ENCODE data around the gene TRAPPC2L. TPM values are rescaled to one million over a fixed set of nuclear protein-coding genes. Genes with fewer than 3 reads are reported as not detected.

Gene TRAPPC2L
- total and polyA plus RNA-seq, 2 experiments from 2014 or later, result 59.3 to 167 TPM

DNA sequence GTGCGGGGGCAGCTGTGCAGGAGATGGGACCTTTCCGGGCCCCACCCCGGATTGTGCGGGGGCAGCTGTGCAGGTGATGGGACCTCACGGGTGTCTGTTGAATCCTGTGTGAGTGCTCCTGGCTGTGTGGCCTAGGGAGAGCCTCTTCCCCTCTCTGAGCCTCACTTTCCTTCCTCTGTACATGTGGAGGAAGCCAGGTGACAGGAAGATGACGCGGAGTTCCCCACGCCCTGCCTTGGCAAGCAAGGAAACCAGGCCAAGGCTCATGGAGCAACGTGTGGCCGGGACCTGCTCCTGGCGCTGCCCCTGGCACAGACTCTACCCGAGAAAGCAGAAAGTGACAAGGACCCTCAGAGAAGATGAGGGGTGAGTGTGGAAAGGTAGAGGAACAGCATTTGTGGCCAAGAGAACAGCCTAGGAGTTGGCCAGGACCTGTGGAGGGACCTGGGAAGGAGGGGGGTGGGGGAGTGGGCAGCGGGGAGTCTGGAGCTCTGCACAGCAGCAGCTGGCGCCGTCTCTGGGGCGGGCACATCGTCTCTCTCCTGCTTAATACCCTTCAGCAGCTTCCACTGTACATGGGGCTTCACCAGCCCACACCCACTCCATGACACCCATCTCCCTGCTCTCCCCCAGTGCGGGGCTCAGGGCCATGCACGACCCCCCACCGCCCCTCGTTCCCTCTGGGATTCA lies 47.9 kb downstream of the TRAPPC2L start (continued):
- TF ChIP-seq NANOG (IDR thresholded peaks at IDR 0.05; ENCODE audit: borderline replicate concordance), result no peak

DNA sequence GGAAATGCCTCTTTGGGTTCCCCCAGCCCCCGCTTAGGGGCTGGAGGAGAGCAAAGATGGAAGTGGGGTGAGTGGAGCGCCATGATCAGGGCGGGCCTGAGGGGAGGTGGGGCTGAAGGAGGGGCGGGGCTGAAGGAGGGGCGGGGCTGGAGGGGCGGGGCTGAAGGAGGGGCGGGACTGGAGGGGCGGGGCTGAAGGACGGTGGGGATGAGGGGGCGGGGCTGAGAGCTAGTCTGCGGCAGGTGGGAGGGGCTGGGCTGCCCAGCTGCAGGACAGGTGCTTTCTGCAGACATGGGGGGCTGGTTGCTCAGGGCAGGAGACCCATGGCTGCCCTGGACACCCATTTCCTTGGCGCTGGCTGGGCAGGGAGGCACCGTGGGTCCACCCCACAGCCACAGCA lies 48.6 kb downstream of the TRAPPC2L start:
- ATAC-seq (peak; percentile 59), DNase-seq (ENCODE audit: low spot score) (peak; percentile 81)
- H3K4me2 ChIP-seq, result peak overlapping the region; percentile 73
- H3K4me3 ChIP-seq, result peak overlapping the region; percentile 45
- H3K27ac ChIP-seq (ENCODE audit: low read depth), result no peak overlapping the region
- no peaks in the 10 kb centered on the region for H3F3A ChIP-seq (replicated peaks; ENCODE audit: low read depth)
- Mint-ChIP-seq H3K9me3 (no peaks in the 10 kb centered on the region), H3K27ac (no peak overlapping the region), H3K4me3 (peak overlapping the region; percentile 41; the same call in 1 of the 3 replicates), H3K36me3 (ENCODE audit: low read depth) (no peaks in the 10 kb centered on the region), H3K27me3 (ENCODE audit: insufficient read depth, low read depth, poor library complexity) (peaks cover 5% of the 10 kb centered on the region), H3K4me1 (peaks cover 9% of the 10 kb centered on the region; the same call in 2 of the 3 replicates)
- no peaks in the 10 kb centered on the region for H3K9me2 ChIP-seq (ENCODE audit: insufficient read depth)
- H3K4me1 ChIP-seq (ENCODE audit: insufficient read depth), result no peaks in the 10 kb centered on the region
- H3K36me3 ChIP-seq (ENCODE audit: insufficient read depth), result no peaks in the 10 kb centered on the region
- H3K27me3 ChIP-seq (ENCODE audit: insufficient read depth), result no peaks in the 10 kb centered on the region
- H2AFZ ChIP-seq, result no peak overlapping the region
- H4K20me1 ChIP-seq (replicated peaks; ENCODE audit: insufficient read depth), result no peaks in the 10 kb centered on the region
- H3K79me2 ChIP-seq (replicated peaks; ENCODE audit: insufficient read depth), result no peaks in the 10 kb centered on the region
- TF ChIP-seq STAT1 (IDR thresholded peaks at IDR 0.05; ENCODE audit: unreplicated experiment), result no peak
- TF ChIP-seq, protein P1, sequence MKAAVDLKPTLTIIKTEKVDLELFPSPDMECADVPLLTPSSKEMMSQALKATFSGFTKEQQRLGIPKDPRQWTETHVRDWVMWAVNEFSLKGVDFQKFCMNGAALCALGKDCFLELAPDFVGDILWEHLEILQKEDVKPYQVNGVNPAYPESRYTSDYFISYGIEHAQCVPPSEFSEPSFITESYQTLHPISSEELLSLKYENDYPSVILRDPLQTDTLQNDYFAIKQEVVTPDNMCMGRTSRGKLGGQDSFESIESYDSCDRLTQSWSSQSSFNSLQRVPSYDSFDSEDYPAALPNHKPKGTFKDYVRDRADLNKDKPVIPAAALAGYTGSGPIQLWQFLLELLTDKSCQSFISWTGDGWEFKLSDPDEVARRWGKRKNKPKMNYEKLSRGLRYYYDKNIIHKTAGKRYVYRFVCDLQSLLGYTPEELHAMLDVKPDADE (IDR thresholded peaks at IDR 0.05), result no peak
- no peak for TF ChIP-seq ZNF114 (CRISPR knock-in tag; IDR thresholded peaks at IDR 0.05)
- TF ChIP-seq, protein P2, sequence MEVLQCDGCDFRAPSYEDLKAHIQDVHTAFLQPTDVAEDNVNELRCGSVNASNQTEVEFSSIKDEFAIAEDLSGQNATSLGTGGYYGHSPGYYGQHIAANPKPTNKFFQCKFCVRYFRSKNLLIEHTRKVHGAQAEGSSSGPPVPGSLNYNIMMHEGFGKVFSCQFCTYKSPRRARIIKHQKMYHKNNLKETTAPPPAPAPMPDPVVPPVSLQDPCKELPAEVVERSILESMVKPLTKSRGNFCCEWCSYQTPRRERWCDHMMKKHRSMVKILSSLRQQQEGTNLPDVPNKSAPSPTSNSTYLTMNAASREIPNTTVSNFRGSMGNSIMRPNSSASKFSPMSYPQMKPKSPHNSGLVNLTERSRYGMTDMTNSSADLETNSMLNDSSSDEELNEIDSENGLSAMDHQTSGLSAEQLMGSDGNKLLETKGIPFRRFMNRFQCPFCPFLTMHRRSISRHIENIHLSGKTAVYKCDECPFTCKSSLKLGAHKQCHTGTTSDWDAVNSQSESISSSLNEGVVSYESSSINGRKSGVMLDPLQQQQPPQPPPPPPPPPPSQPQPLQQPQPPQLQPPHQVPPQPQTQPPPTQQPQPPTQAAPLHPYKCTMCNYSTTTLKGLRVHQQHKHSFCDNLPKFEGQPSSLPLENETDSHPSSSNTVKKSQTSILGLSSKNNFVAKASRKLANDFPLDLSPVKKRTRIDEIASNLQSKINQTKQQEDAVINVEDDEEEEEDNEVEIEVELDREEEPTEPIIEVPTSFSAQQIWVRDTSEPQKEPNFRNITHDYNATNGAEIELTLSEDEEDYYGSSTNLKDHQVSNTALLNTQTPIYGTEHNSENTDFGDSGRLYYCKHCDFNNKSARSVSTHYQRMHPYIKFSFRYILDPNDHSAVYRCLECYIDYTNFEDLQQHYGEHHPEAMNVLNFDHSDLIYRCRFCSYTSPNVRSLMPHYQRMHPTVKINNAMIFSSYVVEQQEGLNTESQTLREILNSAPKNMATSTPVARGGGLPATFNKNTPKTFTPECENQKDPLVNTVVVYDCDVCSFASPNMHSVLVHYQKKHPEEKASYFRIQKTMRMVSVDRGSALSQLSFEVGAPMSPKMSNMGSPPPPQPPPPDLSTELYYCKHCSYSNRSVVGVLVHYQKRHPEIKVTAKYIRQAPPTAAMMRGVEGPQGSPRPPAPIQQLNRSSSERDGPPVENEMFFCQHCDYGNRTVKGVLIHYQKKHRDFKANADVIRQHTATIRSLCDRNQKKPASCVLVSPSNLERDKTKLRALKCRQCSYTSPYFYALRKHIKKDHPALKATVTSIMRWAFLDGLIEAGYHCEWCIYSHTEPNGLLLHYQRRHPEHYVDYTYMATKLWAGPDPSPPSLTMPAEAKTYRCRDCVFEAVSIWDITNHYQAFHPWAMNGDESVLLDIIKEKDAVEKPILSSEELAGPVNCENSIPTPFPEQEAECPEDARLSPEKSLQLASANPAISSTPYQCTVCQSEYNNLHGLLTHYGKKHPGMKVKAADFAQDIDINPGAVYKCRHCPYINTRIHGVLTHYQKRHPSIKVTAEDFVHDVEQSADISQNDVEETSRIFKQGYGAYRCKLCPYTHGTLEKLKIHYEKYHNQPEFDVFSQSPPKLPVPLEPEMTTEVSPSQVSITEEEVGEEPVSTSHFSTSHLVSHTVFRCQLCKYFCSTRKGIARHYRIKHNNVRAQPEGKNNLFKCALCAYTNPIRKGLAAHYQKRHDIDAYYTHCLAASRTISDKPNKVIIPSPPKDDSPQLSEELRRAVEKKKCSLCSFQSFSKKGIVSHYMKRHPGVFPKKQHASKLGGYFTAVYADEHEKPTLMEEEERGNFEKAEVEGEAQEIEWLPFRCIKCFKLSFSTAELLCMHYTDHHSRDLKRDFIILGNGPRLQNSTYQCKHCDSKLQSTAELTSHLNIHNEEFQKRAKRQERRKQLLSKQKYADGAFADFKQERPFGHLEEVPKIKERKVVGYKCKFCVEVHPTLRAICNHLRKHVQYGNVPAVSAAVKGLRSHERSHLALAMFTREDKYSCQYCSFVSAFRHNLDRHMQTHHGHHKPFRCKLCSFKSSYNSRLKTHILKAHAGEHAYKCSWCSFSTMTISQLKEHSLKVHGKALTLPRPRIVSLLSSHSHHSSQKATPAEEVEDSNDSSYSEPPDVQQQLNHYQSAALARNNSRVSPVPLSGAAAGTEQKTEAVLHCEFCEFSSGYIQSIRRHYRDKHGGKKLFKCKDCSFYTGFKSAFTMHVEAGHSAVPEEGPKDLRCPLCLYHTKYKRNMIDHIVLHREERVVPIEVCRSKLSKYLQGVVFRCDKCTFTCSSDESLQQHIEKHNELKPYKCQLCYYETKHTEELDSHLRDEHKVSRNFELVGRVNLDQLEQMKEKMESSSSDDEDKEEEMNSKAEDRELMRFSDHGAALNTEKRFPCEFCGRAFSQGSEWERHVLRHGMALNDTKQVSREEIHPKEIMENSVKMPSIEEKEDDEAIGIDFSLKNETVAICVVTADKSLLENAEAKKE (CRISPR knock-in tag; IDR thresholded peaks at IDR 0.05), result no peak
- no peak for TF ChIP-seq EZH2phosphoT487 (IDR thresholded peaks at IDR 0.05; ENCODE audit: unreplicated experiment)
